IPS-15b (cell line): ENCODE results near the gene TST.

Experiments
- H3K27me3 ChIP-seq: one replicate; pipeline ENCODE4 v1.6.1; 2013; ENCODE audit warnings: low read length; ENCODE audit not compliant: control insufficient read depth, insufficient read depth
- H3K36me3 ChIP-seq: one replicate; pipeline ENCODE4 v1.6.1; 2013; ENCODE audit warnings: low read length; ENCODE audit not compliant: control insufficient read depth, insufficient read depth
- H3K4me1 ChIP-seq: one replicate; pipeline ENCODE4 v1.6.1; 2013; ENCODE audit warnings: mild to moderate bottlenecking, low read length; ENCODE audit not compliant: control insufficient read depth, insufficient read depth
- H3K4me3 ChIP-seq: one replicate; pipeline ENCODE4 v1.5.1; 2013; ENCODE audit warnings: low read depth, low read length
- H3K9ac ChIP-seq: one replicate; pipeline ENCODE4 v1.6.1; 2013; ENCODE audit warnings: low read depth, mild to moderate bottlenecking, low read length
- H3K9me3 ChIP-seq: one replicate; pipeline ENCODE4 v1.6.1; 2013; ENCODE audit warnings: mild to moderate bottlenecking, low read length; ENCODE audit not compliant: control insufficient read depth, insufficient read depth

Gene TST

GRCh38 chr22:37015587-37015878 lies 3.7 kb downstream of the TST start:
- H3K36me3 ChIP-seq = peaks cover 5% of the 10 kb centered on the region
- H3K9me3 ChIP-seq = no peaks in the 10 kb centered on the region
- no peak overlapping the region for H3K9ac ChIP-seq
- H3K27me3 ChIP-seq = no peaks in the 10 kb centered on the region
- no peak overlapping the region for H3K4me3 ChIP-seq
- H3K4me1 ChIP-seq = no peaks in the 10 kb centered on the region

GRCh38 chr22:37014835-37015586 lies 4.2 kb downstream of the TST start:
- Histone ChIP-seq H3K4me3 (no peak overlapping the region), H3K9ac (no peak overlapping the region), H3K4me1 (no peaks in the 10 kb centered on the region), H3K27me3 (no peaks in the 10 kb centered on the region), H3K9me3 (no peaks in the 10 kb centered on the region), H3K36me3 (peaks cover 5% of the 10 kb centered on the region)

DNA sequence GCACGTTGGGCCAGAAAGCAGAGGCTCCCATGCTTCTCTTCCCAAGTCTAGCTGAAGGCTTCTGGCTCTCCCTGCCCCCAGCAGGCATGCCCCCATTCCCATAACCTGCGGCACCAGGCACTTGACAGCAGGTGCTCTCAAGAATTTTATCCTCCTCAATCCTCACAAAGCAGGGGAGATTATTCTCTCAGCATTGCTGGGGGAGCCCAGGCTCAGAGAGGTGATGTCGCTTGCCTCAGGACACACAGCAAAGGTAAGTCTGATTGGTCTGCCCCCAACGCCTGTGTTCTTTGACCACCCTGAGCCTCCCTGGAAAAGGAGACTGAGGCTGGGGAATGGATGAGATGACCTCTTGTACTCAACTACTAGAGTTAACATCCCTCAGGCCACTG lies 4.8 kb downstream of the TST start:
- no peaks in the 10 kb centered on the region for H3K9me3 ChIP-seq
- H3K4me3 ChIP-seq = no peak overlapping the region
- H3K4me1 ChIP-seq = no peaks in the 10 kb centered on the region
- H3K9ac ChIP-seq = no peak overlapping the region
- H3K27me3 ChIP-seq = no peaks in the 10 kb centered on the region
- H3K36me3 ChIP-seq = peaks cover 5% of the 10 kb centered on the region

DNA sequence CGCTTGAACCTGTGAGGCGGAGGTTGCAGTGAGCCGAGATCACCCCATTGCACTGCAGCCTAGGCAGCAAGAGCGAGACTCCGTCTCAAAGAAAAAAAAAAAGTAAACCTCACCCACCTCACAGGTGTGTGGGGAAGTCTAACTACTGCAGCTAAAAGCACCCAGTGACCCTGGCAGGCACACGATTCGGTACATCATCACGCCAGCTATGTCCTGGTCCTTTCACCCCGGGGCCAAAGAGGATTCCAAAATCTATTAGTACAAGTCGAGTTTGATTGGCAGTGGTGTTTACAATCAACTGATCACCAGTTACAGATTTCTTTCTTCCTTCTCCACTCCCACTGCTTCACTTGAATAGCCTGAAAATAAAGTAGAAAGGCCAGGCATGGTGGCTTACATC lies 6.3 kb downstream of the TST start:
- H3K9ac ChIP-seq = no peak overlapping the region
- H3K27me3 ChIP-seq = peaks cover 7% of the 10 kb centered on the region
- H3K9me3 ChIP-seq = no peaks in the 10 kb centered on the region
- no peaks in the 10 kb centered on the region for H3K4me1 ChIP-seq
- peaks cover 5% of the 10 kb centered on the region for H3K36me3 ChIP-seq
- H3K4me3 ChIP-seq = no peak overlapping the region

GRCh38 chr22:37012262-37012904 lies 6.9 kb downstream of the TST start:
- H3K9me3 ChIP-seq = no peaks in the 10 kb centered on the region
- H3K27me3 ChIP-seq = peaks cover 8% of the 10 kb centered on the region
- H3K36me3 ChIP-seq = peaks cover 5% of the 10 kb centered on the region
- no peak overlapping the region for H3K4me3 ChIP-seq
- no peaks in the 10 kb centered on the region for H3K4me1 ChIP-seq
- H3K9ac ChIP-seq = no peak overlapping the region

- no peaks in the 10 kb centered on the region for H3K4me1 ChIP-seq
- peaks cover 8% of the 10 kb centered on the region for H3K27me3 ChIP-seq
- no peaks in the 10 kb centered on the region for H3K9me3 ChIP-seq
- H3K9ac ChIP-seq = no peak overlapping the region
- peaks cover 4% of the 10 kb centered on the region for H3K36me3 ChIP-seq
- no peak overlapping the region for H3K4me3 ChIP-seq
Measured at GRCh38 chr22:37011472-37011871, 7.8 kb downstream of the TST start.

DNA sequence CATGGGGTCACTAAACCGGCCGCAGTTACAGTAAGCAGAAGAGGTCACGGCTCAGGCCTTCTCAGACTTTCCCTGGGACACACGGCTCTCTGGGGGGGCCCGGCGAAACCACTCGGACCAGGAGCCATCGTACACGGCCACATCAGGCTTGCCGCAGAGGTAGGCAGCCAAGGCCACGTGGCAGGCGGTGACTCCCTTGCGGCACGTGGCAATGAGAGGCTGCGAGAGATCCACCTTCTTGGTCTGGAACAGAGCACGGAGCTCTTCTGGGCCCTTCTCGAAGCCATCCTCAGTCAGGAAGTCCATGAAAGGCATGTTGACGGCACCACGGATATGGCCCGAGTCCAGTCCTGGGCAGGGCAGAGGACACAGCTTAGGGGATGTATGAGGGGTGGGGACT lies 8.3 kb downstream of the TST start:
- no peaks in the 10 kb centered on the region for H3K36me3 ChIP-seq
- no peaks in the 10 kb centered on the region for H3K4me1 ChIP-seq
- H3K9me3 ChIP-seq = no peaks in the 10 kb centered on the region
- H3K4me3 ChIP-seq = no peak overlapping the region
- H3K9ac ChIP-seq = no peak overlapping the region
- H3K27me3 ChIP-seq = peaks cover 8% of the 10 kb centered on the region

DNA sequence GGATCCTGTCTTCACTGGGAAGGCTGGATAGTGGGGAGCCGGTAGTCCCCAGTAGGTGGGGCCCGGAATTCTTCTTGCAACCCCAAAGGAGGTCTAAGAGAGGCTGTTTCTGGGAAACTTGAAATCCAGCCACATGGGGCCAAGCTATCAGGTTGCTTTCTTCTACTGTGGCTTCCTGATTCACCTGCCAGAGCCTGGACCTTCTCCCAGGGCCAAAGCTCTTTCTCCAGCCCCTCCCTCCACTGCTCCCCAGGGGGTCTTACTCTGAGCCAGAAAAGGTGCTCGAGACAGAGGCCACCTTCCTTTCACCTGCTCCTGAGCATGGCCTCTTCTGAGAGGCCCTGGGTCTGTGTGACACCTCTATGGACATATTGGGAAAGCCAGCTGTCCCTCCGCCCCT lies 9.1 kb downstream of the TST start:
- peaks cover 8% of the 10 kb centered on the region for H3K27me3 ChIP-seq
- H3K9ac ChIP-seq = no peak overlapping the region
- no peaks in the 10 kb centered on the region for H3K36me3 ChIP-seq
- H3K9me3 ChIP-seq = no peaks in the 10 kb centered on the region
- H3K4me3 ChIP-seq = no peak overlapping the region
- H3K4me1 ChIP-seq = no peaks in the 10 kb centered on the region

DNA sequence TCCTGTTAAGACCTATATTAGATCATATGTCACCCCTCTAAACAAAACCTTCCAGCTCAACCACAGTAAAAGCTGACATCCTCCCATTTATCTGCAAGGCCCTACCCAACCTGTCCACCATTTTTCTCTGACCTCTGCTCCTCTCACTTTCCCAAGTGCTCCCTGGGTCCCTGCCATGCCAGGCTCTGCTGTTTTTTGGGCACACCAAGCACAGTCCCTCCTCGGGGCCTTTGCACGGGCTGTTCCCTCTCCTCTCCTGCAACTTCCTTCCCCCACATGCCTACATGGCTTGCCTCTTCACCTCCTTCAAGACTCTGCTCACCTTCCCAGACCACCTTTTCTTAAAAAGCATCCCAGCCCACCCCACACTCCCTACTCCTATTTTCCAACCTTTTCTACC lies 9.8 kb downstream of the TST start:
- H3K4me1 ChIP-seq = no peaks in the 10 kb centered on the region
- H3K4me3 ChIP-seq = no peak overlapping the region
- no peaks in the 10 kb centered on the region for H3K36me3 ChIP-seq
- no peaks in the 10 kb centered on the region for H3K9me3 ChIP-seq
- H3K27me3 ChIP-seq = peaks cover 8% of the 10 kb centered on the region
- no peak overlapping the region for H3K9ac ChIP-seq

DNA sequence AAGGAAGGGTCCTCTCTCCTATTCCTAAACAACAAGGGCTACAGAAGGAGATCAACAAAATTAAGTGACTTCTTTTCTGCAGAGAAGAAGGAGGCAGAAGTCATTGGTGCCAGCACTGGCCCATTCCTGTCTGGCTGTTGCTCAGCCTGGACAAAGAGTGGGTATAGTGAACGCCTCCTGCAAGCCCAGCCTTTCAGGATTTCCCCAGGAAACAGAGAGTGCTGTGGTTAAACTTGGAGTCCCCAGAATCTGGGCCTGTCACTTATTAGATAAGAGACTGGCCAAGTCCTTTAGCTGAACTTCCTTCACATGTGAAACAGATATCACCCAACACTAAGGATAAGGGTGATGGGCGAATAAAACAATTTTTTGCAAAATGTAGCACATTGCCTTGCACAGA lies 10.9 kb downstream of the TST start:
- H3K36me3 ChIP-seq = no peaks in the 10 kb centered on the region
- no peaks in the 10 kb centered on the region for H3K9me3 ChIP-seq
- H3K9ac ChIP-seq = no peak overlapping the region
- no peaks in the 10 kb centered on the region for H3K4me1 ChIP-seq
- no peak overlapping the region for H3K4me3 ChIP-seq
- peaks cover 8% of the 10 kb centered on the region for H3K27me3 ChIP-seq

DNA sequence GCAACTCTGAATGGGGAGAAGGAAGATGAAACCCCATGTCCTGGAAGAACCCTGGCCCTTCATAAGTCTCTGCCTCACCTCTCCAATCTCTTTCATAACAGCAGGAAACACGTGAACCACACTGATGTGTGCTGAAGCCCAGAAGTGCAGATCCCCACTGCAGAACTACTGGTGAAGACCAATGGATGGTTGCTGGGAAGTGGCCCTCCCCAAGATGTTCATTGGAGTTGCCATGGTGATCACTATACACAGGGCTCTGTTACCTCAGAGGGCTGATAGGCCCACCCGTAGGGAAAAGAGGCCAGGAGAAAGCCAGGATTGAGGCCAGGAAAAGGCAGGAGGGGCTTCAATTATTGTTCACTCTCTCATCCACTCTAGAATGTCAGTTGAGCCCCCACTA lies 11.6 kb downstream of the TST start:
- Histone ChIP-seq H3K36me3 (no peaks in the 10 kb centered on the region), H3K27me3 (peaks cover 8% of the 10 kb centered on the region), H3K9me3 (no peaks in the 10 kb centered on the region), H3K4me1 (no peaks in the 10 kb centered on the region), H3K4me3 (no peak overlapping the region), H3K9ac (no peak overlapping the region)

DNA sequence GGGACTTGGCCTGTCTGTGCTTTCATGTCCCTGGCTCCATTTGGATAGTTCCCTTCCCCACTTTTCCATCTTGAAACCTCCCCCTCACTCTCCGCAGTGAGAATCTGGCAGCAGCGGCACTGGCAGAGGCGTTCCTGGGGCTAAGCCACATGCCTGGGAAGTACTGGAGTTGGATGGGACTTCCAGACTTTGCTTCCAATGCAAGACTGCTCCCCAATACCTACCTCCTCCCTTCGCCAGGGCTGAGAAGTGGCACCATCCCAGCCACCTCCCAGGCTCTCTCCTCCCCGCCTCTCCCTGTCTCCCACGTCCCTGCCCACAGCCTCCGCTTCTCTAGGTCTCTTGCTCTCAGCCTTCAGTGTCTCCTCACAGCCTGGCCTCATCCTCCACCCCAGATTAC lies 16.6 kb downstream of the TST start:
- H3K27me3 ChIP-seq = no peaks in the 10 kb centered on the region
- H3K4me3 ChIP-seq = no peak overlapping the region
- no peak overlapping the region for H3K9ac ChIP-seq
- H3K36me3 ChIP-seq = no peaks in the 10 kb centered on the region
- no peaks in the 10 kb centered on the region for H3K4me1 ChIP-seq
- no peaks in the 10 kb centered on the region for H3K9me3 ChIP-seq
